ENCODE results near the gene WHAMM.
"Not testable (repeated sequence)": the region's sequence is repeated elsewhere in the genome, so short reads cannot be mapped to it uniquely, and the experiment has no call there.

Gene WHAMM

GRCh38 chr15:82843566-82843965 lies 34.1 kb downstream of the WHAMM start:
- no peak for DNase-seq

DNA sequence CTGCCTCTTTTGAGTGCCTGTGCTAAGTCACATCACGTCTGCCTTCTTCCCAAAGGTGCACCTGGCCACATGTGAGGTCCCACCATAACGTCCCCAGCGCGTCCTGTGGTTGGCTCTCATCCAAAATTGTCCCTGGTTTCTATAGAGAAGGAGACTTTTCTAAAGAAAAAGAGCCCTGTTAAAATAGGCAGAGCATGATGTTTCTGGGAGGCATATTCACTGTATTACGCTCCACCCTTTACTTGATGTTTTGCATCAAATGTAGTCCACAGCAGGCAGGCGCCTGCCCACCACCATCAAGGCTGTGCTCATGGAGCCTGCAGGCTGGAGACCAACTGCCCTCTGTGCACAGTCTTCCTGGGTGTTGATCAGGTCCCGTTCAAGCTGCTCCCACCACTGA lies 36.3 kb downstream of the WHAMM start:
- DNase-seq = peak; percentile 41

GRCh38 chr15:82846621-82847020 lies 37.2 kb downstream of the WHAMM start:
- peak; percentile 48 for DNase-seq

- peak; percentile 44 for DNase-seq
These were observed 38.3 kb downstream of the WHAMM start for GRCh38 chr15:82847703-82848102.

DNA sequence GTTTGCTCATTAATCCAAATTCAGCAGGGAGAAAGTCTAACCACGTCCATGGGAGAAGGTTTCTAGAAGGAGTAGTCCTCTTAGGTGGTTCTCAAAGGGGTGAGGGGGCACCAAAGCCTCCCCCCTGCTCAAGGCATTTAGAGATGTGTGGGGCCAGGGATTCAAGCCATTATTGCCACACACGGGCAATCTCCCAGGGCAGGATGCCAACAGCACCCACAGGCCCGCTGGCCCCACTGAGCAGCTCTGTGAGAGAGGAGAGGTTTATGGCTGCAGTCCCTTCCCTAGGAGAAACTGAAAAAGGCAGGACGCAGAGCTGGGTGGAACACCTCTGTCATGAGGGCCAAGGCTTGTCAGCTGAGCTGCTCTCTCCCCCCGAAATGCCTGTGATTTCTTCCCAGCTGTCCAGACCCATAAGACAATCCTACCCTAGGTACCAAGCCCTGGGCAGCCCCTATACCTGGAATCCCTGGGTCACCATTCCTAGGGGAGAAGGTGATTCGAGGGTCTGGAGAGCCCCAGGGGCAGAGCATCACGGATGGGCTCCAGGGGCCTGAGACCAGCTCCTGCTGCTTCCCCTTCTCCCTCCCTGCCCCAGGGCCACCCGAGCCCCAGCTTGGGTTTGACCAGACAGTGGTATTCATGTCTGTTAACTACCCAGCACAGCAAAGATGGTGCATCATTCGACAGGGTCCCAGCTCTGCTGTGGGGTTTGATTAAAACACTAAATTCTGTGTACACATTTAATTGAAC lies 39.0 kb downstream of the WHAMM start:
- peak; percentile 46 for DNase-seq

- DNase-seq = peak; percentile 67
These were observed 40.4 kb downstream of the WHAMM start for GRCh38 chr15:82849556-82850512.

DNA sequence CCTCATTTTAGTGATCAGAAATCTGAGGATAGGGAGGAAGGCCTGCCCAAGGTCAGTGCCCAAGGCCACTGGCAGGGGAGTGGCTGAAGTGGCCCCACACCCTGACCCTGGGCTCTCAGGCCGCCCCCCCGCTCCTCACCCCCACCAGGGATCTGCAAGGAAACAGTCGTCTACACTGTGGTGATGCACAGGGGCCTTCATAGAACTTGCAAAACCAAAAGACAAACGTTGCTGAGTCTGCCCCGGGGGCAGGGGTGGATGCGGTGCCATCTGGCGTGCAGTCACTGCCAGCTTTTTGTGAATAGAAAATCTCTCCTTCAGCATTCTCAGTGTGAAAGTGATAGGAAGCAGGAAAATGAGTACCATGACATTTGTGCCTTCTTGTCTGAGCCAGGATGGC lies 41.3 kb downstream of the WHAMM start:
- DNase-seq = peak; percentile 45

GRCh38 chr15:82851306-82851850 lies 42.0 kb downstream of the WHAMM start:
- peak; percentile 25 for DNase-seq

- peak; percentile 41 for DNase-seq
These were observed 42.6 kb downstream of the WHAMM start for GRCh38 chr15:82851981-82852511.

DNA sequence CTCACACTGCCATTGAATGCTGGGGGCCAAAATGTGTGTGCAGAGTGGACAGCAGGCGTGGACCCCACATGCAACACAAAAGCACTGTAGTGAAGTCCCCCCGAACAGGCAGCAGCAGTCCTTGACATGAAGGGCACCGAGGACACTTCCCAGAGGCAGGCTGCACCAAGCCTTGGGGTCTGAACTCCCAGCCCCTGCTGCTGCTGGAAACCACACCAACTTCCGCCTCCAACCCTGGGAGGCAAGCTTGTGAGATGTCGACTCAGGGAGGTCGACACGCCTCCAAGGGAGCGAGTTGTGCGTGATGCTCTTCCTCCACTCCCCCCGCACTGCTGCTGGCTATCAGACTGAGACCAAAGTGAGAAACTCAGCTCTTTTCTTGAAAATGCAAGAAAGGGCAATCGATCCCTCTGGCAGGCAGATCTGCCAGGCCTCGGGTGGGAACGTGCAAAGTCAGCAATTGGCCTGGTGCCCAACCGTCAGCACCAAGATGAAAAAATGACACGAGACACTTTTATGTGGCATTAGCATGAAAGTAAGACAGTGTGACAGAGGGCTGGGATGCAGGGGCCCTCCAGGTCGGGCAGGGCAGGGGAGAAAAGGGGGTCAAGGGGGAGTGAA lies 43.6 kb downstream of the WHAMM start:
- peak; percentile 59 for DNase-seq

- DNase-seq = peak; percentile 22
These were observed 45.1 kb downstream of the WHAMM start for GRCh38 chr15:82854554-82854953.

GRCh38 chr15:82855286-82856100 lies 46.1 kb downstream of the WHAMM start:
- DNase-seq = no peak

DNA sequence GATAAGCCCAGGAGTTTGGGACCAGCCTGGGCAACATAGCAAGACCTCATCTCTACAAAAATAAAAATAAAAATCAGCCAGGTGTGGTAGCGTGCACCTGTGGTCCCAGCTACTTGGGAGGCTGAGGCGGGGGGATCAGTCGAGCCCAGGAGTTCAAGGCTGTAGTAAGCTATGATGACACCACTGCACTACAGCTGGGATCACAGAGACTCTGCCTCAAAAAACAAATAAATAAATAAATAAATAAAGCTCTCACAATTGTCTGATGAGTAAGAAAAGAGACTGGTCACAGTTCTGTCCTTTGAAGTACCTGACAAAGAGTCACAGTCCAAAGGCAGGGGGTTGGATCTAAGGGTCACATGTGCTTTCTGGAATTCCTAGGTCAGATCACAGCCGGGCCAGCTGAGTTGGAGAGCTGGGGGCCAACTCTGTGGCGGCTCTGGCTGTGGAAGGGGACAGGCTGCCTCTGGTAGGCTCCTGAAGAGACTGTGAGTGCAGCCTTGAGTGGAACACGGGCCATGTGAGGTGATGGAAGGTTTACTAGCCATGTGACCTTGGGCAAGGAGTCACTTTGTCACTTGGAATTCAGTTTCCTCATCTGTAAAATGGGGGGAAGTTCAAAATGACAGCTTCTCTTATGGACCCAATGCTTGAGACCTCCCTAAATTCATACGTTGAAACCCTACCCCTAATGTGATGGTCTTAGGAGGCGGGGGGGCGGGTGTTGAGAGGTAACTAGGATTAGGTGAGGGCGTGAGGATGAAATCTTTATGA lies 47.2 kb downstream of the WHAMM start:
- DNase-seq = no peak

DNA sequence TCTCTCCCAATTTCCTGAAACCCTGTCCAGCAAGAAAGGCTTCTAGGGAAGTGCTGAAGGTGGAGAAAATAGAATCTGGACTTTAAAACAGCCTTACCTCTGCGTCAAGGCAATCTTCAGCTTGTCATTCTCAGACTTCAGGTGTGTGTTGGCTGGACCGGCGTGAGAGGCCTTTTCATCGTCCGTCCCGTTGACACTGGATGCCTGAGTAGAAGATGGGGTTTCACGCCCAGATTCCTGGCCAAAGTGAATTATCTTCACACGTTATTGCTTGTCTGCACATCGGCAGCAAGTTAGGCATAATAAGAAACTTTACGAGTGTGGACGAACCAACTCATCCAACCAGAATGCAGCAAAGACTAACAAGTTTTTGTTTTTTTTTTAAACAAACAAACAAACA lies 49.5 kb downstream of the WHAMM start:
- DNase-seq = no peak

DNA sequence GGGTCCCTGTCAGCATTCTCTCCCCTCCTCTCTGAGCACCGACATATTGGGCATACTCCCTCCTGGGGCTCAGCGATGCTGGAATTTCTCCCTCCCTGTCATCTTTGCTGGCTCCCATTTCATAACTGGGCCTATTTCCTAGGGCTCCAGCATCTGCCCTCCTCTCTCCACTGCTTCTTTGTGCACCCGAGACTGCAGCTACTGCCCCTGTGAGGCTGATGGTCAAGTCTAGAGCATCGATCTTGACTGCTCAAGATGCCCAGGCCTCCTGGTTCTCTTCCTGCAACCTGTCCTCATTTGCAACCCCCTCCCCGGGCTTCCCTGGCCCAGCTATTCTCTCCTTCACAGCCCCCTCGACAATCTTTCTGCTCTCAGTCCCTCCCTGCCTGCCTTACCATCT lies 53.5 kb downstream of the WHAMM start:
- no peak for DNase-seq

GRCh38 chr15:82864967-82865366 lies 55.5 kb downstream of the WHAMM start:
- no peak for DNase-seq

DNA sequence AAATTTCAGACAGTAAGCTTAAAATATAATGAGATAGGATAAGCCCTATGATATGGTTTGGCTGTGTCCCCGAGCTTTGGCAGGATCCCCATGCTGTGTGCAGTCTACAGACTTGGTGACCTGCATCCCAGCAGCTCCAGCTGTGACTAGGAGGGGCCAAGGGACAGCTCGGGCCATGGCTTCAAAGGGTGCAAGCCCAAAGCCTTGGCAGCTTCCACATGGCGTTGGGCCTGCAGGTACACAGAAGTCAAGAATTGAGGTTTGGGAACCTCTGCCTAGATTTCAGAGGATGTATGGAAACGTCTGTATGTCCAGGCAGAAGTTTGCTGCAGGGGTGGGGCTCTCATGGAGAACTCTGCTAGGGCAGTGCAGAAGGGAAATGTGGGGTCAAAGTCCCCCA lies 56.2 kb downstream of the WHAMM start:
- DNase-seq = not testable (repeated sequence)

DNA sequence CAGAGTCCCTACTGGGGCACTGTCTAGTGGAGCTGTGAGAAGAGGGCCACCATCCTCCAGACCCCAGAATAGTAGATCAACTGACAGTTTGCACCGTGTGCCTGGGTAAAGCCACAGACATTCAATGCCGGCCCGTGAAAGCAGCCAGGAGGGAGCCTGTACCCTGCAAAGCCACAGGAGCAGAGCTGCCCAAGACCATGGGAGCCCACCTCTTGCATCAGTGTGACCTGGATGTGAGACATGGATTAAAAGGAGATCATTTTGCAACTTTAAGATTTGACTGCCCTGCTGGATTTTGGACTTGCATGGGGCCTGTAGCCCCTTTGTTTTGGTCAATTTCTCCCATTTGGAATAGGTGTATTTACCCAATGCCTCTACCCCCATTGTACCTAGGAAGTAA lies 56.6 kb downstream of the WHAMM start:
- not testable (repeated sequence) for DNase-seq

- DNase-seq = no peak
These were observed 61.4 kb downstream of the WHAMM start for GRCh38 chr15:82870727-82871320.

DNA sequence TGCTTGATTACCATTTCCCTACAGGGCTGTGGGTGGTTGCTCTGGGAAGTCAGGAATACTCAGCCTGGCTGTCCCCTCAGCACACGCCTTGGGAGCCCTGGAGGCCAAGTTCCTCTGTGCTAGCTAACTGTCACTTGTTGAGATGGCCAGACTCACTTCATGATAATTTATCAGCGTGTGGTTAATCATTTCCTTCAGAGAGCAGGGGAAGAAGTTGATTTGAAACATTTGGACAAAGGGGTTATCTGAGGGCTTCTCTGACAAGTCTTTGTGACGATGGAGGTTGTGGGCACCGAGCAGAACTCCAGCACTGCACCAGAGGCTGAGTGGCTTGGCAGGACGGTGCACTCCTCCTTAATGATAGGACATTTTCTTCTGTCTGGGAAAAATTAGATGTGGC lies 61.9 kb downstream of the WHAMM start:
- DNase-seq = no peak

Measured in activated effector memory CD4-positive, alpha-beta T cell treated with anti-CD3 and anti-CD28 coated beads, Interleukin-2, amount 50 U/mL, for 16 hours (primary cell).